Keratinocyte (primary cell): Measurements from ENCODE around the gene PDE10A. TPM values are rescaled to one million over a fixed set of nuclear protein-coding genes. Genes with fewer than 3 reads are reported as not detected.

Experiments used
- DNase-seq: peaks from one replicate; pipeline ENCODE4 v3.0.0-alpha.2; 2011; ENCODE audit warnings: low read depth, missing footprints, low spot score
- FAIRE-seq: peaks from 2 replicates; lab custom pipeline; 2011; peaks lifted over from hg19 to GRCh38; lab: Jason Lieb, UNC
- H2AFZ ChIP-seq: 2 replicates; pipeline ENCODE4 v1.6.0; 2012; ENCODE audit warnings: low read length, control low read depth, inconsistent platforms; ENCODE audit not compliant: control insufficient read depth
- H3K27ac ChIP-seq: 2 replicates; pipeline ENCODE4 v1.5.1; 2011; ENCODE audit warnings: low read length; ENCODE audit not compliant: control insufficient read depth, insufficient read depth
- H3K27me3 ChIP-seq: 3 replicates; pipeline ENCODE4 v1.6.0; 2011; ENCODE audit warnings: low read length; ENCODE audit not compliant: control insufficient read depth, insufficient read depth; ENCODE audit errors: extremely low read depth
- H3K36me3 ChIP-seq, 2 experiments: 2 replicates in 1 of 2; 3 replicates in 1 of 2; pipeline ENCODE4 v1.5.1; 2011; ENCODE audit warnings: low read length in 2 of 2, mild to moderate bottlenecking in 1 of 2; ENCODE audit not compliant: control insufficient read depth in 2 of 2, insufficient read depth in 2 of 2; ENCODE audit errors: extremely low read depth in 1 of 2
- H3K4me1 ChIP-seq: 3 replicates; pipeline ENCODE4 v1.5.1; 2011; ENCODE audit warnings: low read length; ENCODE audit not compliant: control insufficient read depth, insufficient read depth; ENCODE audit errors: extremely low read depth
- H3K4me2 ChIP-seq: 3 replicates; pipeline ENCODE4 v1.6.0; 2011; ENCODE audit warnings: low read depth, low read length; ENCODE audit not compliant: control insufficient read depth, insufficient read depth; ENCODE audit errors: extremely low read depth
- H3K4me3 ChIP-seq, 3 experiments: fragments of 200-600 bp in 1 of 3; sonication (generic) in 1 of 3; 2 replicates in 2 of 3; 3 replicates in 1 of 3; pipeline ENCODE4 v1.5.1; 2011 to 2016; ENCODE audit warnings: low read length in 3 of 3, mild to moderate bottlenecking in 3 of 3, control low read depth in 2 of 3, inconsistent platforms in 1 of 3, low read depth in 1 of 3, mixed read lengths in 1 of 3, mixed run types in 1 of 3, moderate library complexity in 1 of 3; ENCODE audit not compliant: control insufficient read depth in 2 of 3, insufficient read depth in 2 of 3; ENCODE audit errors: extremely low read depth in 1 of 3
- H3K79me2 ChIP-seq: 2 replicates; pipeline ENCODE4 v1.6.0; 2012; ENCODE audit warnings: low read length; ENCODE audit not compliant: control insufficient read depth, insufficient read depth
- H3K9ac ChIP-seq: 3 replicates; pipeline ENCODE4 v1.6.0; 2011; ENCODE audit warnings: low read length; ENCODE audit not compliant: control insufficient read depth, insufficient read depth; ENCODE audit errors: extremely low read depth
- H3K9me1 ChIP-seq: 3 replicates; pipeline ENCODE4 v1.6.0; 2011; ENCODE audit warnings: low read length; ENCODE audit not compliant: control insufficient read depth, insufficient read depth; ENCODE audit errors: extremely low read depth
- H3K9me3 ChIP-seq: 2 replicates; pipeline ENCODE4 v1.5.1; 2012; ENCODE audit warnings: low read depth, low read length; ENCODE audit not compliant: control insufficient read depth
- H4K20me1 ChIP-seq: 3 replicates; pipeline ENCODE4 v1.6.0; 2011; ENCODE audit warnings: low read length; ENCODE audit not compliant: control insufficient read depth, insufficient read depth; ENCODE audit errors: extremely low read depth
- EZH2 ChIP-seq: IDR thresholded peaks from one replicate; pipeline ENCODE4 v1.6.1; 2012; ENCODE audit warnings: inconsistent platforms, mild to moderate bottlenecking, low read length, moderate library complexity
- dilution Hi-C: fragments of 300-500 bp; cut with MboI; formaldehyde crosslinking; loops from one replicate; pipeline ENCODE4 v1.7.0; 2020; ENCODE audit warnings: low sequenced_read_pairs; ENCODE audit not compliant: extremely low pct_ligation_motif_present
- polyA plus RNA-seq, 5 experiments: library from polyadenylated mRNA; depleted of rRNA in 3 of 5; stranded (reverse) in 3 of 5; stranded (forward) in 1 of 5; unstranded in 1 of 5; fragments of >200 nt; gene quantifications; 1 replicate in 1 of 5; 2 replicates in 3 of 5; 3 replicates in 1 of 5; pipeline versions ENCODE4 v1.2.1 to v1.2.3, GENCODE V29; 2011 to 2012; ENCODE audit warnings: missing spikeins in 2 of 5, low read depth in 1 of 5, low replicate concordance in 1 of 5
- TF ChIP-seq, protein P1 (sequence below), 3 experiments: IDR thresholded peaks in 1 of 3; conservative IDR thresholded peaks in 1 of 3; optimal IDR thresholded peaks in 1 of 3; 2 replicates in 2 of 3; 3 replicates in 1 of 3; pipeline versions ENCODE3 to v1.5.1; 2011; ENCODE audit warnings: low read length in 3 of 3, mild to moderate bottlenecking in 3 of 3, moderate library complexity in 2 of 3, control low read depth in 1 of 3, inconsistent platforms in 1 of 3; ENCODE audit not compliant: insufficient read depth in 2 of 3; ENCODE audit errors: extremely low read depth in 1 of 3

PDE10A gene
- polyA plus RNA-seq, 1 donor (not counting 4 experiments of a cell fraction or from before 2014, with no cell fraction given), result not detected

DNA sequence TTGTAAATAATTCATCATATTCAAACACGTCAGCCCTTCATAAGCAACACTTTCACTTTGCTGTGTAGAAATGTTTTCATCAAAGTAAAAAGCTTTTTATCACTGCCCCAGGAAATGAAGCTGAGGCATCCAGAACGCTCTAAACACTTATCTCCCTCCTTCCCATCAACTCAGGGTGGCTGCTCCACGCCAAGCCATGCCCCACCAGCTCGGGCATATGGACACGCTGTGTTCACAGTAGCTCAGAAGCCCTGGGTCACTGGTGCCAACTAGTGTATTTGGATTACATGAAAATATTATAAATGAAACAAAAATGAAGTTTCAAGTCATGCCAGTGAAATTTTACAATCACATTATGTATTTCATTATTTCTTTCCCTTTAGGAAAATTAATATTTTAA lies 10.3 kb downstream of the PDE10A start:
- Histone ChIP-seq H3K27me3 (no peaks in the 10 kb centered on the region), H3K36me3 (no peaks in the 10 kb centered on the region), H4K20me1 (no peaks in the 10 kb centered on the region), H3K4me2 (no peak overlapping the region), H3K79me2 (no peaks in the 10 kb centered on the region), H3K4me1 (no peaks in the 10 kb centered on the region), H3K9ac (no peak overlapping the region), H3K9me1 (no peaks in the 10 kb centered on the region), H3K27ac (no peak overlapping the region), H3K9me3 (no peaks in the 10 kb centered on the region), H2AFZ (no peak overlapping the region), H3K4me3 (no peak overlapping the region)
- dilution Hi-C loops, result no loop called here
- no peak for DNase-seq
- FAIRE-seq, result no peak
- TF ChIP-seq, protein P1, sequence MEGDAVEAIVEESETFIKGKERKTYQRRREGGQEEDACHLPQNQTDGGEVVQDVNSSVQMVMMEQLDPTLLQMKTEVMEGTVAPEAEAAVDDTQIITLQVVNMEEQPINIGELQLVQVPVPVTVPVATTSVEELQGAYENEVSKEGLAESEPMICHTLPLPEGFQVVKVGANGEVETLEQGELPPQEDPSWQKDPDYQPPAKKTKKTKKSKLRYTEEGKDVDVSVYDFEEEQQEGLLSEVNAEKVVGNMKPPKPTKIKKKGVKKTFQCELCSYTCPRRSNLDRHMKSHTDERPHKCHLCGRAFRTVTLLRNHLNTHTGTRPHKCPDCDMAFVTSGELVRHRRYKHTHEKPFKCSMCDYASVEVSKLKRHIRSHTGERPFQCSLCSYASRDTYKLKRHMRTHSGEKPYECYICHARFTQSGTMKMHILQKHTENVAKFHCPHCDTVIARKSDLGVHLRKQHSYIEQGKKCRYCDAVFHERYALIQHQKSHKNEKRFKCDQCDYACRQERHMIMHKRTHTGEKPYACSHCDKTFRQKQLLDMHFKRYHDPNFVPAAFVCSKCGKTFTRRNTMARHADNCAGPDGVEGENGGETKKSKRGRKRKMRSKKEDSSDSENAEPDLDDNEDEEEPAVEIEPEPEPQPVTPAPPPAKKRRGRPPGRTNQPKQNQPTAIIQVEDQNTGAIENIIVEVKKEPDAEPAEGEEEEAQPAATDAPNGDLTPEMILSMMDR (optimal IDR thresholded peaks at IDR 0.05 in 1 of 3, IDR thresholded peaks at IDR 0.05 in 1 of 3, conservative IDR thresholded peaks at IDR 0.05 in 1 of 3; ENCODE audit: extremely low read depth in 1 of 3, insufficient read depth in 2 of 3, low read length in 3 of 3), result no peak
- no peak for TF ChIP-seq EZH2

- Histone ChIP-seq H3K27ac (no peak overlapping the region), H3K4me3 (no peak overlapping the region), H3K4me1 (no peaks in the 10 kb centered on the region), H4K20me1 (no peaks in the 10 kb centered on the region), H2AFZ (no peak overlapping the region), H3K27me3 (no peaks in the 10 kb centered on the region), H3K9me3 (no peaks in the 10 kb centered on the region), H3K79me2 (no peaks in the 10 kb centered on the region), H3K9ac (no peak overlapping the region), H3K36me3 (no peaks in the 10 kb centered on the region), H3K9me1 (no peaks in the 10 kb centered on the region), H3K4me2 (no peak overlapping the region)
- DNase-seq (no peak), FAIRE-seq (no peak)
- TF ChIP-seq, protein P1 (optimal IDR thresholded peaks at IDR 0.05 in 1 of 3, IDR thresholded peaks at IDR 0.05 in 1 of 3, conservative IDR thresholded peaks at IDR 0.05 in 1 of 3; ENCODE audit: extremely low read depth in 1 of 3, insufficient read depth in 2 of 3, low read length in 3 of 3), result no peak
- TF ChIP-seq EZH2, result no peak
- dilution Hi-C loops, result no loop called here
Measured at GRCh38 chr6:165649166-165650137, 13.6 kb downstream of the PDE10A start.
